Stimulated activated CD8-positive, alpha-beta memory T cell treated with anti-CD3 and anti-CD28 coated beads, Interleukin-7, amount 100 ng/mL, for 4 hours (primary cell): ENCODE data around the gene PA2G4.

ENCODE experiments used
- DNase-seq, 2 donors: peaks; one replicate each; pipeline ENCODE4 v3.0.0-alpha.2; 2020; ENCODE audit warnings: low read depth in 2 of 2

The PA2G4 gene

DNA sequence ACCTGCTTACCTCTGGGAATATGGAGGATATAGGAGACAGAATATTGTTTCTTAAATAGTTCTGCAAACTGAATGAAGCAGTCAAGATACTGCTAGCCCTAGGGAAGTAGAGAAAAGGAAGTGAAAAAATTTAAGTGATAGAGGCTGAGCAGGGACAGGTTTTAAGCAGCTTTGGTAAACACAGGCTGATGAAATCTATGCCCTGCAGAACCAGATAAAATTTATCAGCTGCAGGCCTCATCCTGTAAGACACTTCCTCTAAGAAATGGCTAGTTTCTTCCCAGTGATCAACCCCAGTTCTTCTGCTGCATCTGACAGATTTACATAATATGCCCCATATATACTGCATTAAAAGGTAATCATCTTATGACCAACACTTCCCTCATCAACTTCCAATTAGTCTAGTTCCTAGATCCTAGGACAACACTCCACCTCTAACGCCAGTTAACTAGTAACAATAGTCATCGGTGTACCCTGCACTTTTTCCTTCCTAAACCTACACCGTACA, 22.4 kb downstream of the PA2G4 start:
- DNase-seq, result no peak

DNA sequence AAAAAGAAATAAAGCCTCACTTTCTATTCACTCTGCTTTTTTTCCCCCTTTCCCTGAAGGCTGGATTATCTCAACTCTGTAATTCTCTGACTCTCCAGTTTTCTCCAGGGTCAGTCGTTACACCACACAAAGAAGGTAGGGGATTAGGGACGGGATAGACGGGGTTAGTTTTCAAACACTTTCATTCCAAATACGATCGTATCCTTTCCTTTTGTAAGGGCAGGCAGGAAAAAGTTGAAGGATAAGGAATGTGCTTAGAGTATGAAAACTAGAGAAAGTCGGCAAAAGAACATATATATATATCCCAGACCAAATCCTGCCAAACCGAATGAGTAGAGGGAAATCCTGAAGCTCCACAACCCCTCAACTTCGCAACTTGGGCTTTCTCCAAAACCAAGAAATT, 23.1 kb downstream of the PA2G4 start:
- no peak for DNase-seq

DNA sequence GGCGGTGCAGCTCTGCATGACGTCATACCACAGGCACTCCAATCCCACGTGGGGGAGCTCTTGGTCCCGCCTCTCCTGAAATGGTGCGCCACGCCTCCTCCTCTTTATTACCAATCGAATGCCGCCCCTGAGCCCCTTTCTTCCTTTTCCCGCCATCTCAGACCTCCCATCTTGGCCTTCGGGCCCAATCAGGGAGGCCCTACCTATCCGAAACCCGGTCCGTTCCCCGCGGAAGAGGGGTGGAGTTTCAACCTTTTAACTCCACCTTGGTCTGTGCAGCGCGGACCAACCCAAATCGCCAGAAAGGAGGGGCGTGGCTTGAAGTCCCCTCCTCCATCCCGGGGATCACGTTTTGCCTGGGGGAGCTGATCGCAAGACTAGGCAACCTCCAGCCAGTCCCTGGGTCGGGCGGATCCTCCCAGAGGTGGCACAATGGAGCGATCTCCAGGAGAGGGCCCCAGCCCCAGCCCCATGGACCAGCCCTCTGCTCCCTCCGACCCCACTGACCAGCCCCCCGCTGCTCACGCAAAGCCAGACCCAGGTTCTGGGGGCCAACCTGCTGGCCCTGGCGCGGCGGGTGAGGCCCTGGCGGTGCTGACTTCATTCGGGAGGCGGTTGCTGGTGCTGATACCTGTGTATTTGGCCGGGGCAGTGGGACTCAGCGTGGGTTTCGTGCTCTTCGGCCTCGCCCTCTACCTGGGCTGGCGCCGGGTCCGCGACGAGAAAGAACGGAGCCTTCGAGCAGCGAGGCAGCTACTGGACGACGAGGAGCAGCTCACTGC, 23.7 kb downstream of the PA2G4 start, which contains the start of gene ESYT1:
Gene ESYT1 (plus strand): TSS at position 380 of the 782 bp plus-strand sequence. CDS start 53 bp downstream, at position 433.
- peak; percentile 95 to 99 for DNase-seq

DNA sequence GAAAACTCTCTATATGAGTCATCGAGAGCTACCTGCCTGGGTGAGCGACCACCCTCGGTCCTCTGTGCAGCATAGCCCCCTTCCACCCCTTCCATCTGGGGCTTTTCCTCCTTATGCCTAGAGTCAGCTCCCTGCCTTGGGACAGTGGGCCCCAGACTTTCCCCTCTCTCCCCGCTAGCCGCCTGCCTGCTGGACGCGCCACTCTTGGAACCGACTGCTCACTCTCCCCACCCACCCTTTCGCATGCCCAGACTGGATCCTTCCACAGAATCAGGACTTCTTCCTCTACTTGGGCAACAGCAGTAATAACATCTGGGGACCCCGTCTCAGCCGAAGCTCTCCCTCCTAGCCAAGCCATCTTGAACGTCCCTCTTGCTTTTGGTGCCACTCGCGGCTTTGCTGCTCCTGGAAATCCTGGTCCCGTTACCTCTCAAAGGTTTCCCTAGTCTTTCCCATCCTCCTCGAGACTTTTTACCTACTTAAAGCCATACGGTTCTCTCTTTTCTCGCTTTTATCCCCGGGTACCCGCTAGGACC, 24.4 kb downstream of the PA2G4 start:
- DNase-seq, result no peak

DNA sequence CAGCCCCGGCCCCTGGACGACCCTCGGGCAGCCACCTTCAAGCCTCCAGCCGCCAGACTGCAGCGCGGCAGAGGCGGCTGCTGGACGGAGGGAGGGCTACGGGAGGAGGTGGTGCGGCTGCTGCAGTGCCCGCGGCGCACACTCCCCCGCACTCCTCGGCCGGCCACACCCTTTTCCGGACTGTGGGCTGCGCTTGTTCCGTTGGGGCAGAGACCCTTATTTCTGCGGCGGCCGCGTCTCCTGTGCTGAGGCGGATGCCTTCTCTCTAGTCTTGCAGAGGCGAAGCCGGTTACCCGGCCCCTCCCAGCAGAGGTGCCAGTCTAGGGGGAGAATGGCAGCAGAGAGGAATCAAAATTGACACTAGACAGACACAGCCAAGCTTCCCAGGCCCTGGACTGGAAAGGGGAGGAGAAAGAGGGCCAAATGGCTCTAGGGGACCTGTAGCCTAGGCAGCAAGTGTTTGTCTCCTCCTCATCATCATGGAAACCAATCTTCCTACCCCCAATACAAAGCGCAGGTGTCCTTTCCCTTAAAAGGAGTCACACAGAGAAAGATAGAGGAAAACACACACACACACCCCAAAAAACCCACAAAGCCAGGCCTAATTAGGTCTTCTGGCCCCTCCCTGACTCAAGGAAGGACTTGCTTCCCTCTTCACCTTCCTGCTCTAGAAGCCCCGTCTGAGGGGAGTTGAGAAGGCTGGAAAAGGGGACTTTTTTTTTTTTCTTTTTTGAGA, 25.0 kb downstream of the PA2G4 start:
- peak; percentile 46 to 75 for DNase-seq

DNA sequence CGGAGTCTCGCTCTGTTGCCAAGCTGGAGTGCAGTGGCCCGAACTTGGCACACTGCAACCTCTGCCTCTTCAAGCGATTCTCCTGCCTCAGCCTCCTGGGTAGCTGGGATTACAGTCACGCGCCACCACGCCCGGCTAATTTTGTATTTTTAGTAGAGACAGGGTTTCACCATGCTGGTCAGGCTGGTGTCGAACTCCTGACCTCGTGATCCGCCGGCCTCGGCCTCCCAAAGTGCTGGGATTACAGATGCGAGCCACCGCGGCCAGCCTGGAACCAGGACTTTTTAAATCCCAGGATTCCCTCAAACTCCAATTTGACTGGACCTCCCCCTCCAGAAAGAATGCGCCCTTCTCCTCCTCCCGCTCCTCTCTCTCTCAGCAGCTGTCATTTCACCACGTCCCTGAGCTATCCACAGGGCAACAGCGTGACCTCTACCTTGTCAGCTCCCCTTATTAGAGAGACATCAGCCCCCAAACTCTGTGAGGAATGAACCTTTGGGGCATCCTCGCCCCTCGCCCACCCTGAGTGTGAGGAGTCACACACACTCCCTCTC, 25.7 kb downstream of the PA2G4 start:
- DNase-seq, result no peak

DNA sequence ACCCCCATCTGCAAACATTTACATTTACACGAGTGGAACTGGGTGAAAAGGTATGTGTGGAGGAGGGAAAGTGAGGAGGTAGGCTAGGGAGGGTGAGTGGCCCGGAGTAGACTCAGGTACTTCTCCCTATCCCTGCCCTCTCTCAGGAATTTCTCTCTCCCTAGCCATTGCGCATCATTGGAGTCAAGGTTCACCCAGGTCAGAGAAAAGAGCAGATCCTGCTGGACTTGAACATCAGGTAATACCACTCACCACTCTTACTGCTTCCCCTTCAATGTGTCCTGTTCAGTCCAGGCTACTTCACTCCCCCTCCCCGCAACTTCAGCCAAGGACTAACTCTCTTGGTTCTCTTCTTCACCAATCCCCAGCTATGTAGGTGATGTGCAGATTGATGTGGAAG, 26.5 kb downstream of the PA2G4 start:
- DNase-seq, result no peak

DNA sequence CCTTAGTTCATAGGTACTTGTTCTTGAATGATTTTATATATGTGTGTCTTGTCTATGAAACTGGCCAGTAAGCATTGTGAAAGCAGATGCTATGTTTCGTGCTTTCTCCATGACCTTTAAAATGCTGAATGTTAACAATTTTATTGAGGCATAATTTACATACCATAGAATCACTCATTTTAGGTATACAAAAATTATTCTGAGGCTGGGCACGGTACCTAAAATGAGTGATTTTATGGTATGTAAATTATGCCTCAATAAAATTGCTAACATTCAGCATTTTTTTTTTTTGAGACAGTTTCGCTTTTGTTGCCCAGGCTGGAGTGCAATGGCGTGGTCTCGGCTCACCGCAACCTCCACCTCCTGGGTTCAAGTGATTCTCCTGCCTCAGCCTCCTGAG, 30.5 kb downstream of the PA2G4 start:
- no peak for DNase-seq

DNA sequence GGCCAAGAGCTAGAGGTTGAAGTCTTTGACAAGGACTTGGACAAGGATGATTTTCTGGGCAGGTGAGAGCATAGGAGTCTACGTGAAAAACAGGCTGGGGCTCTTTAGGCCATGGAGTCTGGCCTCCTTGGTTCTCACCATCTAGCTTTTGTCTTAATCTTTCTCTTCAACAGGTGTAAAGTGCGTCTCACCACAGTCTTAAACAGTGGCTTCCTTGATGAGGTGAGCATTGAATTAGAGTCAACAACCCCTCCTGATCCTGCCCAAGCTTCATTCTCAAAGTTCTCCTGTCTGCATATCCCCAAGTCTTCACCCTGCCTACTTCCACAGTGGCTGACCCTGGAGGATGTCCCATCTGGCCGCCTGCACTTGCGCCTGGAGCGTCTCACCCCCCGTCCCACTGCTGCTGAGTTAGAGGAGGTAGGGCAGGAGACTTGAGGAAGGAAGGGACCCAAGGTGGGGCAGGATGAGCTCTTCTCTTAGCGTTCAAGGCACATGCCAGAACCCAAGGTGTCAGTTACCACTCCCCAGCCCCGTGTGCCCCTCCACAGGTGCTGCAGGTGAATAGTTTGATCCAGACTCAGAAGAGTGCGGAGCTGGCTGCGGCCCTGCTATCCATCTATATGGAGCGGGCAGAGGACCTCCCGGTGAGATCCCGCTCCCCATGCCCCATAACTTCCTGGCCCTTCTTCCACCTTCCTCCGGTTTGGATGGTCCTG, 33.7 kb downstream of the PA2G4 start:
- DNase-seq, result no peak

DNA sequence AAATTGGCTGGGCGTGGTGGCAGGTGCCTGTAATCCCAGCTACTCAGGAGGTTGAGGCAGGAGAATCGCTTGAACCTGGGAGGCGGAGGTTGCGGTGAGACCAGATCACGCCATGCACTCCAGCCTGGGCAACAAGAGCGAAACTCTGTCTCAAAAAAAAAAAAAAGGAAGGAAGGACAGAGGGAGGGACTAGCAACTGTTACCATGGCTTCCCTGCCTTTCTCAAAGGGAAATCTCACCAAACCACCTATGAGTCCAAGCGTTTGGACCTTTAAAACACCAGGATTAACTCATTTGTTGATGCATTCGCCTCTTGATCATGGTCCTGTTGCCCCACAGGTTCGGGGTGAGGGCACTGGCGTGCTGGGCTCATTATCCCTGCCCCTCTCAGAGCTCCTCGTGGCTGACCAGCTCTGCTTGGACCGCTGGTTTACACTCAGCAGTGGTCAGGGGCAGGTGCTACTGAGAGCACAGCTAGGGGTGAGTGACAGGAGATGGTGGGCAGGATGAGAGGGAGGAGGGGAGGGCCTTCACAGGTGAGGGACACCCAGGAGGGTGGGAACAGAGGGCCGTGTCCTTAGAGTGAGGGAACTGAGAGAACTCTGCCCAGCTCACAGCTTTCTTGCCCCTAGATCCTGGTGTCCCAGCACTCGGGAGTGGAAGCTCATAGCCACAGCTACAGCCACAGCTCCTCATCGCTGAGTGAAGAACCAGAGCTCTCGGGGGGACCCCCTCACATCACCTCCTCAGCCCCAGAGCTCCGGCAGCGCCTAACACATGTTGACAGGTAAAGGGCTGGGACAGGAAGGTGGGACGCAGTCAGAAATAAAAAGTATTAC, 37.8 kb downstream of the PA2G4 start:
- DNase-seq, result no peak

DNA sequence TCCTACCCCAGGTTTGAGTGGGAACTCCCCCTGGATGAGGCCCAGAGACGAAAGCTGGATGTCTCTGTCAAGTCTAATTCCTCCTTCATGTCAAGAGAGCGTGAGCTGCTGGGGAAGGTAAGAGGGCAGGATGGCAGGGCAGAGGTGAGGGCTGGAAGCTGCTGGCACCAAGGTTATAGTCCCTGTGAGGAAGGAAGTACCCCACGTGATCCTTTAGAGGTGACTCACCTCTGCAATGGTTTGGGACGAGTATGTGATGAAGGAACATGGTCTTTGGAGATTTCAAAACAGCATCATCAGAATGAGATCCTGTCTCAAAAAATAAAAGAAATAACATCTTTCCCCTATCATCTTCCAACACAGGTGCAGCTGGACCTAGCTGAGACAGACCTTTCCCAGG, 38.9 kb downstream of the PA2G4 start:
- no peak for DNase-seq

DNA sequence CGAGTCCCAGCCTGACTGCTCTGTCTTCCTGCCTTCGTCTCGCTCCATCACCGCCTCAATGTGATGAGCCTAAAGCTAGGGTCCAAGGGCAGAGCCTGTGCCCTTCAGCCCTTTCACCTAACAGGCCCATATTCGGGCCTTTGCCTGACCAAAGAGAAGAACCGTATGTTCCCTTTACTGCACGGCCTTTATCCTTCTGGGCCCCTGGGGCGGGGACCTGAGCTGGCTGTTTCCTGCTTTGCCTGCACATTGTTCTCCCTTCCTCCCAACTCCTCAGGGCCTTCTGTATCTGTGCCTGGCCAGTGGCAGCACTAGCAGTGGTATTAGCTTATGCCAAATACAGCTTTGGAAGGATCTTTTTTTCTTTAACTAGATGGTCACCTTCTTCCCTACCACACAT, 39.5 kb downstream of the PA2G4 start:
- DNase-seq, result no peak

DNA sequence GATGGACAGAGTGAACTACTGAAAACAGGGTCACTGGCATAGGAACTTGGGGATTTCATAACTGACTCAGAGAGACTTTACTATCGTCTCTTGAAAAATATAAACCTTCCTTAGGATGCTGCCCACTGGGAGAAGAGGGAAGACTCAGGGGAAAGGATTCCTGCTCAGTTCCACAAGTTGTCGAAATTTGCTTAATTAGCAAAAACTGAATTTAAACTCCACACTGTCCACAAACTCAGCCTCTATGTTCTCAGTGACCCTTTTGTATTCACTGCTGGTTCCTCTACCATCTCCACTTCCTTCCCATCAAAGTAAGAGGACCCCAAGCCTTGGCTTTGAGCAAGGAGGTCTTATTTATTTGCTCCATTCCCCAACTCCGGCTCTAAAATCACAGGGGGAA, 40.9 kb downstream of the PA2G4 start:
- DNase-seq, result no peak

DNA sequence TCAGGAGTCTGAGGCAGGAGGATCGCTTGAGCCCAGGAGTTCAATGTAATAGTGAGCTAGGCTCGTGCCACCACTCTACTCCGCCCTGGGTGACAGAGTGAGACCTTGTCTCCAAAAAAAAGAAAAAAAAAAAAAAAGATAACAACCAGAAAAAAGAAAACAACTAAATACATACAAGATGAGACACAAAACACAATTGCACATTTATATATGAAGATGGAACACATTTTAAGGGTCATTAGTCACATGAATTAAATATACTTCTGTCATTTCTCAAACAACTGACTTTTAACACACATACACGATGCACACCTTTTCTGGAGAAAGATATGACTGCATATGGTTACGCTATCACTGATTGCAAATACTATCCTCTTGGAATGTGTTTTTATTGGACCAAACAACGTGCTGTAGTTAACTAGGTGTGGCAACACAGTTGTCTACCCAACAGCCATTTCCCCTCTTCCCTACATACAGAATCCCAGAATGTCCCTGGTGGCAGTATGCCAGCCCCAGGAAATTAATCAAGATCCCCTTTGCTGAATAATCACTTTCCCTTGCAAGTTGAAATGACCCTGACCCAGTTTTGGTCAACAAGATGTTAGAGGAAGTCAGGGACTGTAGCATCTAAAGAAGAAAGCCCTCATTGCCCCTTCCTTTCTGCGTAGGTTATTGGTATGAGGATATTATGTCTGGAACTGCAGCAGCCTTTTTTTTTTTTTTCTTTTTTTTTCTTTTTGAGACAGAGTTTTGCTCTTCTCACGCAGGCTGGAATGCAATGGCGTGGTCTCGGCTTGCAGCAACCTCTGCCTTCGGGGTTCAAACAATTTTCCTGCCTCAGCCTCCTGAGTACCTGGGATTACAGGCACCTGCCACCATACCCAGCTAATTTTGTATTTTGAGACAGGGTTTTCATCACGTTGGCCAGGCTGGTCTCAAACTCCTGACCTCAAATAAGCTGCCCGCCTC, 42.4 kb downstream of the PA2G4 start:
- DNase-seq, result no peak

DNA sequence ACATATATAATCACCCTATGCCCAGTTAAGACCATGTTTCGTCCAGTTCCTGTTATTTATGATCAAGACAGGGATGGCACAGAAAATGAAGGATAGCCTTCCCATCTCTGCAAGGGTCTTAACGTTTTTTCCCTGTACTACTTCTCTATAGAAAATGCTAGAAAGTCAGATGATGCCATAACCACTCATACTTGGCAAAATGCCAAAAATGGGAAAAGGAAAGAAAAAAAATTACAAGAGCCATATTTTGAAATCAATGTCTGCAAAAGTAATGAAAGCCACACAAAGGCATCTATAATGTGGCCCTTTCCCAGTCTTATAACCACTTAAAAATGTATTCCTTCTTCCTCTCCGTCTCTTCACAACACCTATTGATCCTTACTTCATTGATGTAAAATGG, 46.2 kb downstream of the PA2G4 start:
- no peak for DNase-seq

DNA sequence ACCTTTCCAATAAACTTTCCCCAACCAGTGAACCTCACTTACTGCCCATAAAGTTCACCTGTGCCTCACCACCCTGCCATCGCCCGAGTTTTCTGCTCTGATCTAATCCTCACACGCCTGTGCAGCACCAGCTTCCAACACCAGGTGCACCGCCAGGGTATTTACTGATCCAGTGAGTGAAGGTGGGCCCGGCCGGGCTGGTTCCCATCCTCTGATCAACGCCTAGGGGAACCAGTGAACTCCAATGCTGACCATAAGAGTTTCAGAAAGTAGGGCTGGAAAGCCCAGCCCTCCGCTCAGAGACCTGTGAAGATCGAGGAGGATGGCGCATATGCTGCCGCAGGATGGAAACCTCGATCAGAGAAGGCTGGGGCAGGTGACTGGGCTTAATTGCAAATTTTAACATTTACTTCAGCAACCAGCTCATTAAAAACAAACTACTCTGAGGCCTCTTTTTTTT, 47.3 kb downstream of the PA2G4 start:
- peak; percentile 48 to 55 for DNase-seq

DNA sequence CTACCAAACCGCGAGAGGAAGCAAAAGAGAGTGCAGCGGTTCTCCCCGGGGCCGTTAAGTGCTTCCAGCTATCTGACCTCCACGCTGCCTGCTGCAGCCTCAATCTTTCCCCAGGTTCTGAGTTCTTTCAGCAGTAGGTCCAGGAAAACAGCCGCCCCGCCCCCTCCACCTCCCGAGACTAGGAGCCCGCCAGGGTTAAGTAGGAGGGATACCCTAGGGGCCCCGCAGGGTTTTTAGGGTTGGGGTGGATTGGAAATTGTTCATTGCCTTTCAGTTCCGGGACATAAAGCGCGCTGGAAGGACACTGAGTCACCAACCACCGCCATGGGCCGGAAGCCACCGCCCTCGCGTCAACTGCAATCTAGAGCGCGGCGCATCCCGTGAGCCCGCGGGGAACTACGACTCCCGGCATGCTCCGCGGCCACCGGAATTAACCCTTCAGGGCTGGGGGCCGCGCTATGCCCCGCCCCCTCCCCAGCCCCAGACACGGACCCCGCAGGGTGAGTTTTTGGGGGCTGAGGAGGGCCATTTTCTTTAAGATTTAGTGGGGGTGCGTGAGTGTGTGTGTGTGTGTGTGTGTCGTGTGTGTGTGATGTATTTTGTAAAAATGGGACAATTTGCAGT, 47.9 kb downstream of the PA2G4 start, which contains the start of gene MYL6B:
Gene MYL6B (plus strand): TSS at position 456 of the 624 bp plus-strand sequence. CDS start 1,332 bp downstream, outside the sequence.
- peak; percentile 90 to 91 for DNase-seq

DNA sequence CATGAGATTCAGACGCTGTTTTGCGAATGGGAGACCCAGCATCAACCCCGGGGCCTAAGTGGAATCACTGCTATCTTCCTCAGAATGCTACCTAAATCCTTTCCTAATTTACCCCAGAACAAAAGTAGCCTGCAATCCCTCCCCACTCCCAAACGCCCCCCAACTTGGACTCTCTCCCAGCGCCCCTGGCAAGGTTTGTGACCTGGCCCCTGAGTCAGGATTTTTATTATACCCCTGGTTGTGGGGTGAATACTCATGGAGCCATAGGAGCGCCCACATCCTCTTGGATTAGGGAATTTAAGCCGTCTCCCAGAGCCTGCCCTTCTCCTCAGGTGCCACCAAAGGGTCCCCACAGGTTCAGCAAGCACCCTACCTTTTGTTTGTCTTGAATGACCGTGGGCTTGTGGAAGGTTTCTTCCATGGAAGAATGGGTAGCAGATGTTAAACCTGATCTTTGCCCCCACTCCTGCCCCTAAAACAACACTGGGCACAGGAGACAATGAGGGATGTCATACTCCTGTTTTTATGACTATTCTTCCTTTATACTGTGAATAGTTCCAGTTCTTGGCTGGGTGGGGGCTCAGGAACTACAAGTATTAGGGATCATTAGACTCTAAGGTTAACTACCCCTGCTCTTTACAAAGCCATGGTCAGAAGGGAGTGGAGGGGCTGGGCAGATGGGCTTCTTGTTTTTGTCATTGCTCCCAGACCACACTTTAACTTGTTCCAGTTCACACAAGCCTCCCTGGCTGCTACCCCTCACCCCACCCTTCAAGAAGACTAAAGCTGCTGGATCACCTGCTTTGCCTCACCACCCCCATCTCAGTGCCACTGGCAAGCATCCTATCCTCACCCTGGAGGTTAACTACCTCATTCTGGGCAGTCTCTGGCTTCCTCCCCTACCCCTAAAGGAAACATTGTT, 48.7 kb downstream of the PA2G4 start:
- DNase-seq, result no peak
